GM23248 (cell line): ENCODE data around the gene RABL6.

Source experiments
- EZH2 ChIP-seq: fragments of 200-600 bp; sonication (generic); IDR thresholded peaks from 2 replicates; pipeline ENCODE4 v1.6.1; 2018; ENCODE audit warnings: antibody characterized with exemption, mild to moderate bottlenecking; ENCODE audit not compliant: insufficient read depth, poor library complexity, severe bottlenecking
- EZH2phosphoT487 ChIP-seq: fragments of 200-600 bp; sonication (generic); IDR thresholded peaks from 2 replicates; pipeline ENCODE4 v1.6.1; 2018; ENCODE audit warnings: antibody characterized with exemption, moderate library complexity, mild to moderate bottlenecking, low read depth; ENCODE audit not compliant: insufficient read depth

DNA sequence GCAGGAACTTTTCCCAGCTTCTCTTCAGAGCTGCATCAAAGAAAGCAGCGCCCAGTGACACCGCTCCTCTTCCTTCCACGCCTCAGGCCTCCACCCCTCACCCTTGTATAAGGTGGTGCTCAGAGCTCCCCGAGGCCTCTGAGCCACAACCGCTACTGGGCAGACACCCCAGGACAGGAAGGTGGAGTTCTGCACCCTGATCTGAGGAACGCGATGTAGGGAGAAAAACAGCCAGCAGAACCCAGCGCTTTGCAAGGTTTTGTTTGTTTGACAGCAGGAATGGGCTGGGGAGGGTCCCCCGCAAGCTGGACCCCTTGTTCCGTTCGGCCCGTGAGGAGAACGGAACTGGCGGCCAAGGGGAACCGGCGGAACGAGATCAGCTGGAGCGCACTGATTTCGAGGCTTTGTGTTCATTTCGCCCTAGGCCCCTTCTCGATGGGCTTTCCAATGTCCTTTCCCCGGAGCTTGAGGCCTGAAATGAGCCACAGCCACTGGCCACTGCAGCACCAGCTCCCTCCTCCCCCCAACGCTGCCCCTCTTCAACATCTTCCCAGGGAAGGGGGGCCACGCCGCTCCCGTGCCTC, 54.2 kb downstream of the RABL6 start:
- TF ChIP-seq EZH2: no peak
- TF ChIP-seq EZH2phosphoT487: no peak
